PC-3 (cell line): Measurements from ENCODE around the gene ULBP2.

ENCODE experiments used
- CTCF ChIP-seq: fragments of 300-600 bp; sonication (generic); conservative IDR thresholded peaks from 2 replicates; pipeline ENCODE4 v1.5.1; 2017; ENCODE audit warnings: antibody characterized with exemption, low read depth, mild to moderate bottlenecking, low read length
- EZH2phosphoT487 ChIP-seq: fragments of 300-600 bp; sonication (generic); IDR thresholded peaks from 2 replicates; pipeline ENCODE4 v1.6.1; 2018; ENCODE audit warnings: mild to moderate bottlenecking, antibody characterized with exemption, low read length, borderline replicate concordance

GRCh38 chr6:149951096-149951495 is 9.3 kb downstream of the ULBP2 start:
- TF ChIP-seq CTCF (no peak), EZH2phosphoT487 (no peak)
